HepG2 (cell line): ENCODE data around the gene WNK4. TPM values are rescaled to one million over a fixed set of nuclear protein-coding genes. Genes with fewer than 3 reads are reported as not detected.
A peak's percentile ranks its signal among the peaks of the same experiment; 100 is the strongest.

Experiments
- ATAC-seq: fragments of 200-7000 bp; cut with Tn5 transposase; 3 replicates; pipeline ENCODE4 v1.9.1; 2020; ENCODE audit warnings: mild to moderate bottlenecking, moderate library complexity
- BruUV-seq: library from RNA; stranded (reverse); fragments of 400-500 nt; replicated peaks from 2 replicates; lab custom pipeline; 2021; lab: Mats Ljungman, UMichigan
- CTCF ChIA-PET: fragments of 300-600 bp; formaldehyde crosslinking; extraction: SDS; loops from one replicate; lab custom pipeline; 2021; ENCODE audit warnings: low total read pairs, inconsistent platforms, low intra/inter-chr PET ratio; lab: Yijun Ruan, JAX
- POLR2A ChIA-PET: fragments of 350-600 bp; sonication (Branson Sonifier 250); formaldehyde crosslinking; loops from one replicate; lab custom pipeline; 2020; ENCODE audit warnings: antibody characterized with exemption, inconsistent platforms; lab: Yijun Ruan, JAX
- DNase-seq: peaks from one replicate; pipeline ENCODE4 v3.0.0-alpha.2; 2015; ENCODE audit warnings: low spot score
- FAIRE-seq: peaks from 3 replicates; lab custom pipeline; 2011; peaks lifted over from hg19 to GRCh38; lab: Jason Lieb, UNC
- H2AFZ ChIP-seq: one replicate; pipeline ENCODE4 v1.6.1; 2011; ENCODE audit warnings: low read length, inconsistent platforms
- H3K27ac ChIP-seq: fragments of 300-600 bp; 3 replicates; pipeline ENCODE4 v1.8.0; 2011; ENCODE audit warnings: mixed run types, mild to moderate bottlenecking, mixed read lengths, low read length, inconsistent platforms; ENCODE audit not compliant: insufficient read depth; ENCODE audit errors: extremely low read length
- H3K27me3 ChIP-seq, 2 experiments: fragments of 200-600 bp in 1 of 2; 2 replicates in 1 of 2; 3 replicates in 1 of 2; pipeline versions ENCODE4 v1.6.0 to v1.8.0; 2011; ENCODE audit warnings: low read length in 2 of 2, mild to moderate bottlenecking in 2 of 2, moderate library complexity in 2 of 2, inconsistent platforms in 1 of 2; ENCODE audit not compliant: insufficient read depth in 2 of 2, control insufficient read depth in 1 of 2
- H3K36me3 ChIP-seq, 2 experiments: fragments of 200-600 bp in 1 of 2; replicated peaks in 1 of 2; 2 replicates in 1 of 2; 3 replicates in 1 of 2; pipeline versions ENCODE4 v1.5.1 to v1.8.0; 2011; ENCODE audit warnings: low read length in 2 of 2, inconsistent platforms in 1 of 2; ENCODE audit not compliant: insufficient read depth in 2 of 2, control insufficient read depth in 1 of 2
- H3K4me1 ChIP-seq: 2 replicates; pipeline ENCODE4 v1.5.1; 2012; ENCODE audit warnings: low read length, inconsistent platforms; ENCODE audit not compliant: insufficient read depth
- H3K4me2 ChIP-seq: 2 replicates; pipeline ENCODE4 v1.6.0; 2011; ENCODE audit warnings: low read depth, low read length, inconsistent platforms
- H3K4me3 ChIP-seq, 3 experiments: fragments of 200-600 bp in 1 of 3; sonication (generic), shearing (Covaris generic) in 1 of 3; replicated peaks in 1 of 3; 2 replicates each; pipeline ENCODE4 v1.5.1; 2011 to 2016; ENCODE audit warnings: low read length in 3 of 3, inconsistent platforms in 2 of 3, low read depth in 2 of 3, mild to moderate bottlenecking in 2 of 3, control low read depth in 1 of 3, mixed read lengths in 1 of 3; ENCODE audit not compliant: insufficient read depth in 1 of 3
- H3K79me2 ChIP-seq: one replicate; pipeline ENCODE4 v1.6.1; 2011; ENCODE audit warnings: low read length, inconsistent platforms; ENCODE audit not compliant: insufficient read depth
- H3K9ac ChIP-seq: 2 replicates; pipeline ENCODE4 v1.6.0; 2011; ENCODE audit warnings: mild to moderate bottlenecking, low read depth, low read length, inconsistent platforms; ENCODE audit not compliant: insufficient read depth
- H3K9me3 ChIP-seq: 2 replicates; pipeline ENCODE4 v1.5.1; 2012; ENCODE audit warnings: mild to moderate bottlenecking, low read length
- H4K20me1 ChIP-seq: 2 replicates; pipeline ENCODE4 v1.6.0; 2011; ENCODE audit warnings: inconsistent platforms, mild to moderate bottlenecking, low read length, moderate library complexity; ENCODE audit not compliant: insufficient read depth
- BATF2 ChIP-seq: sonication (generic); formaldehyde crosslinking; IDR thresholded peaks from 2 replicates; pipeline ENCODE4 v1.8.0; 2022; ENCODE audit warnings: mild to moderate bottlenecking, missing genetic modification reagents, moderate library complexity
- DR1 ChIP-seq: sonication (generic); formaldehyde crosslinking; IDR thresholded peaks from 2 replicates; pipeline ENCODE4 v1.8.0; 2021; ENCODE audit warnings: mild to moderate bottlenecking, missing genetic modification reagents, inconsistent platforms
- HMG20B ChIP-seq: conservative IDR thresholded peaks from 2 replicates; pipeline ENCODE4 v1.6.1; 2016; ENCODE audit warnings: missing genetic modification reagents, missing compliant biosample characterization
- HNRNPL ChIP-seq: fragments of 200-400 bp; formaldehyde crosslinking; IDR thresholded peaks from 2 replicates; pipeline ENCODE4 v1.6.1; 2017; ENCODE audit warnings: mild to moderate bottlenecking, low read depth, low read length
- MEF2D ChIP-seq: sonication (generic); formaldehyde crosslinking; IDR thresholded peaks from 2 replicates; pipeline ENCODE4 v1.5.1; 2020; ENCODE audit warnings: mild to moderate bottlenecking, missing genetic modification reagents
- PRDM4 ChIP-seq: sonication (generic); formaldehyde crosslinking; IDR thresholded peaks from 2 replicates; pipeline ENCODE4 v1.9.0; 2021; ENCODE audit warnings: missing genetic modification reagents, borderline replicate concordance
- TAF1 ChIP-seq: sonication (generic); formaldehyde crosslinking; IDR thresholded peaks from 2 replicates; pipeline ENCODE4 v1.4.0; 2020; ENCODE audit warnings: missing genetic modification reagents
- ZBTB43 ChIP-seq: sonication (generic); formaldehyde crosslinking; conservative IDR thresholded peaks from 2 replicates; pipeline ENCODE4 v1.4.0; 2020; ENCODE audit warnings: missing genetic modification reagents
- ZFY ChIP-seq: sonication (generic); formaldehyde crosslinking; IDR thresholded peaks from 2 replicates; pipeline ENCODE4 v1.4.0; 2020; ENCODE audit warnings: missing genetic modification reagents
- ZKSCAN1 ChIP-seq: fragments of 150-350 bp; IDR thresholded peaks from 2 replicates; pipeline ENCODE4 v1.6.1; 2014; ENCODE audit warnings: low read length
- ZNF17 ChIP-seq: sonication (generic); formaldehyde crosslinking; IDR thresholded peaks from 2 replicates; pipeline ENCODE4 v1.5.0; 2020; ENCODE audit warnings: mild to moderate bottlenecking, missing genetic modification reagents
- ZNF275 ChIP-seq: sonication (generic); formaldehyde crosslinking; IDR thresholded peaks from 2 replicates; pipeline ENCODE4 v1.8.0; 2022; ENCODE audit warnings: missing genetic modification reagents, mild to moderate bottlenecking, inconsistent platforms, borderline replicate concordance
- ZNF558 ChIP-seq: sonication (generic); formaldehyde crosslinking; IDR thresholded peaks from 2 replicates; pipeline ENCODE4 v1.9.0; 2022; ENCODE audit warnings: mild to moderate bottlenecking, missing genetic modification reagents, borderline replicate concordance
- ZNF567 ChIP-seq: sonication (generic); formaldehyde crosslinking; IDR thresholded peaks from 2 replicates; pipeline ENCODE4 v1.8.1; 2023; ENCODE audit warnings: mild to moderate bottlenecking, missing genetic modification reagents, borderline replicate concordance
- ZNF660 ChIP-seq: sonication (generic); formaldehyde crosslinking; IDR thresholded peaks from 2 replicates; pipeline ENCODE4 v1.5.1; 2020; ENCODE audit warnings: mild to moderate bottlenecking, low read depth, missing genetic modification reagents, borderline replicate concordance
- ZNF678 ChIP-seq: sonication (generic); formaldehyde crosslinking; IDR thresholded peaks from 2 replicates; pipeline ENCODE4 v1.4.0; 2020; ENCODE audit warnings: mild to moderate bottlenecking, missing genetic modification reagents
- ZNF7 ChIP-seq: IDR thresholded peaks from 2 replicates; pipeline ENCODE4 v1.6.1; 2016; ENCODE audit warnings: missing biosample characterization, missing genetic modification reagents
- ZNF776 ChIP-seq: sonication (generic); formaldehyde crosslinking; IDR thresholded peaks from 2 replicates; pipeline ENCODE4 v1.4.0; 2020; ENCODE audit warnings: mild to moderate bottlenecking, missing genetic modification reagents
- WGBS: methylation state at CpG from one replicate; pipeline ENCODE4 v1.1.6; 2017; ENCODE audit warnings: low lambda C conversion rate; 5-methylcytosine and 5-hydroxymethylcytosine counted together
- in situ Hi-C: cut with HindIII; loops from 2 replicates; pipeline ENCODE4 v1.10.0; 2017; ENCODE audit warnings: low pct_unique_long_range_greater_than_20kb; ENCODE audit not compliant: extremely low pct_ligation_motif_present
- intact Hi-C: fragments of 100-400 bp; cut with micrococcal nuclease; formaldehyde crosslinking; loops from one replicate; pipeline ENCODE4 v1.10.0; 2022; ENCODE audit not compliant: unreplicated experiment
- polyA plus RNA-seq, 8 experiments: library from polyadenylated mRNA; depleted of rRNA in 3 of 8; stranded (reverse) in 7 of 8; unstranded in 1 of 8; fragments of >200 nt; fragmentation: Illumina TruSeq in 4 of 8; extraction: Trizol in 4 of 8; gene quantifications; 2 replicates each; pipeline versions ENCODE4 v1.2.1 to v1.2.3, GENCODE V29; 2011 to 2016; ENCODE audit warnings: low read depth in 4 of 8, missing spikeins in 1 of 8, mixed read lengths in 1 of 8; ENCODE audit not compliant: insufficient read depth in 1 of 8
- total RNA-seq, 5 experiments: library from RNA; depleted of rRNA; stranded (reverse); fragments of >200 nt; fragmentation: Illumina TruSeq; extraction: Trizol; gene quantifications; 2 replicates each; pipeline ENCODE4 v1.2.3, GENCODE V29; 2016; ENCODE audit warnings: low read depth in 1 of 5

WNK4 gene
- total and polyA plus RNA-seq, 2 of the 13 experiments (the other 11 are each of a cell fraction or from before 2014, with no cell fraction given) = 2.7 to 13.7 TPM

- TF ChIP-seq MEF2D (CRISPR knock-in tag) (peak; percentile 97), PRDM4 (no peak), ZNF558 (CRISPR knock-in tag) (peak; percentile 79; the same call in 1 of the 2 replicates), BATF2 (CRISPR knock-in tag) (peak; percentile 77; the same call in 1 of the 2 replicates), ZFY (CRISPR knock-in tag) (peak; percentile 44), TAF1 (CRISPR knock-in tag) (peak; percentile 81; the same call in 1 of the 2 replicates), ZNF776 (CRISPR knock-in tag) (0 out of 2 replicates have a peak, but pooled peaks have one; percentile 37), HMG20B (CRISPR knock-in tag) (peak; percentile 88)
Observed at GRCh38 chr17:42779936-42780850, at the start of gene WNK4 (continued).

GRCh38 chr17:42740699-42741098, 39.7 kb upstream of the WNK4 start:
- Histone ChIP-seq H3K4me2 (no peak overlapping the region), H3K9ac (no peak overlapping the region), H3K4me3 (no peak overlapping the region), H3K27me3 (no peaks in the 10 kb centered on the region), H3K79me2 (peaks cover 9% of the 10 kb centered on the region), H2AFZ (no peak overlapping the region), H3K36me3 (peaks cover 0 to 1% of the 10 kb centered on the region in 2 experiments; a peak in 2 of 5 replicates), H3K4me1 (peaks cover 37% of the 10 kb centered on the region), H3K27ac (no peak overlapping the region), H3K9me3 (no peaks in the 10 kb centered on the region), H4K20me1 (no peaks in the 10 kb centered on the region)
- intact Hi-C loops (no loop called here), in situ Hi-C loops (no loop called here)
- CTCF ChIA-PET = no interaction called here
- BruUV-seq = no TSS peak
- POLR2A ChIA-PET = no interaction called here
- DNase-seq (no peak), FAIRE-seq (no peak), ATAC-seq (no peak)
- 45% methylated on average over 1 of the region's 1 CpG for WGBS
- TF ChIP-seq ZNF7 (CRISPR knock-in tag) (no peak), ZNF660 (CRISPR knock-in tag) (no peak), ZNF678 (CRISPR knock-in tag) (no peak), ZNF17 (CRISPR knock-in tag) (no peak), HNRNPL (no peak), DR1 (no peak), ZKSCAN1 (no peak), ZNF567 (no peak), ZBTB43 (CRISPR knock-in tag) (no peak), ZNF275 (CRISPR knock-in tag) (no peak)
